ACC112 (cell line): ENCODE data around the gene ATP9A.

Source experiments
- H2AFZ ChIP-seq: fragments of 200-600 bp; sonication (generic); one replicate; pipeline ENCODE4 v1.6.0; 2017; ENCODE audit warnings: antibody characterized with exemption, low read length; ENCODE audit not compliant: unreplicated experiment
- H3K27ac ChIP-seq: fragments of 200-600 bp; sonication (generic); 2 replicates; pipeline ENCODE4 v1.5.1; 2014; ENCODE audit warnings: low read depth, mild to moderate bottlenecking, antibody characterized with exemption, low read length, moderate library complexity
- H3K27me3 ChIP-seq: fragments of 200-600 bp; sonication (generic); 2 replicates; pipeline ENCODE4 v1.6.1; 2014; ENCODE audit warnings: mild to moderate bottlenecking, antibody characterized with exemption, low read length, moderate library complexity, mixed read lengths; ENCODE audit not compliant: insufficient read depth
- H3K36me3 ChIP-seq: fragments of 200-600 bp; sonication (generic); 2 replicates; pipeline ENCODE4 v1.6.1; 2016; ENCODE audit warnings: mild to moderate bottlenecking, antibody characterized with exemption, low read length, moderate library complexity, mixed read lengths; ENCODE audit not compliant: insufficient read depth
- H3K4me1 ChIP-seq: fragments of 200-600 bp; sonication (generic); one replicate; pipeline ENCODE4 v1.6.1; 2016; ENCODE audit warnings: low read length, mixed read lengths; ENCODE audit not compliant: insufficient read depth, unreplicated experiment, control insufficient read depth
- H3K4me3 ChIP-seq: fragments of 200-600 bp; sonication (generic); 2 replicates; pipeline ENCODE4 v1.5.1; 2014; ENCODE audit warnings: mild to moderate bottlenecking, low read depth, low read length
- H3K79me2 ChIP-seq: fragments of 200-600 bp; sonication (generic); one replicate; pipeline ENCODE4 v1.6.0; 2016; ENCODE audit warnings: low read length; ENCODE audit not compliant: control insufficient read depth, unreplicated experiment, insufficient read depth

The ATP9A gene

DNA sequence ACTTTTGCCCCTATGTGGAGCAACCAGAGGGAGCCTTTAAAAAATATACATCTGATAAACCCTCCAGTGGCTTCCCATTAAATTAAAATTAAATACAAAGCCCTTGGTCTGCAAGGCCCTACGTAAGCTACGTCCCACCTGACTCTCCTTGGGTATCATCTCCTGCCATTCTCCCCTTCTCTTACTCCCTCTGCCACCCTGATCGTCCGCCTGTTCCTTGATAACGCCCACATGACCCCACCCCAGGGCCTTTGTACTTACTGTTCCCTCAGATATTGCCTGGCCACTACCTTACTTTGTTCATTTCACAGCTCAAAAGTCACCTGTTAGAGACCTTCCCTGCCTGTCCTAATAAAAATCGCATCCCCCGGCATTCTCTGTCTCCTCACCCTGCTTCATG is 220.2 kb downstream of the ATP9A start:
- no peaks in the 10 kb centered on the region for H3K79me2 ChIP-seq
- no peaks in the 10 kb centered on the region for H3K36me3 ChIP-seq
- no peak overlapping the region for H2AFZ ChIP-seq
- no peak overlapping the region for H3K27ac ChIP-seq
- H3K27me3 ChIP-seq = peaks cover 32% of the 10 kb centered on the region; the same call in 1 of the 2 replicates
- no peaks in the 10 kb centered on the region for H3K4me1 ChIP-seq
- no peak overlapping the region for H3K4me3 ChIP-seq
